ENCODE measurements around the gene CCND1. TPM values are rescaled to one million over a fixed set of nuclear protein-coding genes. Genes with fewer than 3 reads are reported as not detected.
A peak's percentile ranks its signal among the peaks of the same experiment; 100 is the strongest.

Gene CCND1
- total RNA-seq, 1 experiment from 2014 or later = 2,517 TPM

GRCh38 chr11:69661413-69661715, 20.4 kb downstream of the CCND1 start:
- POLR2A ChIA-PET (ENCODE audit: low non-redundant PET) = no interaction called here
- Histone ChIP-seq H3K4me1 (ENCODE audit: insufficient read depth, low read length, poor library complexity, severe bottlenecking) (peaks cover 8% of the 10 kb centered on the region), H3K4me3 (ENCODE audit: low read depth, low read length, poor library complexity, severe bottlenecking) (no peak overlapping the region), H3K27ac (ENCODE audit: low read depth, low read length, poor library complexity, severe bottlenecking) (no peak overlapping the region), H3K9me3 (ENCODE audit: low read depth, low read length, poor library complexity, severe bottlenecking) (no peaks in the 10 kb centered on the region), H3K36me3 (ENCODE audit: insufficient read depth, low read length, poor library complexity, severe bottlenecking) (peaks cover 5% of the 10 kb centered on the region), H3K27me3 (replicated peaks; ENCODE audit: insufficient read depth, low read depth, low read length, poor library complexity) (no peaks in the 10 kb centered on the region)
- DNase-seq (ENCODE audit: low spot score) = no peak
- intact Hi-C loops (cut with micrococcal nuclease; ENCODE audit: unreplicated experiment) = no loop called here
- BruUV-seq (replicated peaks) = no TSS peak
- TF ChIP-seq EZH2 (IDR thresholded peaks at IDR 0.05; ENCODE audit: borderline replicate concordance, low read depth, low read length, poor library complexity, severe bottlenecking) (no peak), CTCF (conservative IDR thresholded peaks at IDR 0.05; ENCODE audit: low read depth, low read length) (no peak)
- CTCF ChIA-PET = interaction anchor here (0.5 to 1.5 kb wide), 2 partner anchors 22 to 539 kb away, joined by 4 to 11 read pairs; no protein-coding TSS in a partner anchor

- CTCF ChIA-PET = interaction anchor here (0.5 to 1.5 kb wide), 2 partner anchors 21 to 539 kb away, joined by 4 to 11 read pairs; no protein-coding TSS in a partner anchor
- peaks cover 8% of the 10 kb centered on the region for H3K4me1 ChIP-seq (ENCODE audit: insufficient read depth, low read length, poor library complexity, severe bottlenecking)
- H3K36me3 ChIP-seq (ENCODE audit: insufficient read depth, low read length, poor library complexity, severe bottlenecking) = peaks cover 8% of the 10 kb centered on the region
- H3K9me3 ChIP-seq (ENCODE audit: low read depth, low read length, poor library complexity, severe bottlenecking) = no peaks in the 10 kb centered on the region
- H3K27ac ChIP-seq (ENCODE audit: low read depth, low read length, poor library complexity, severe bottlenecking) = no peak overlapping the region
- intact Hi-C loops (cut with micrococcal nuclease; ENCODE audit: unreplicated experiment) = no loop called here
- POLR2A ChIA-PET (ENCODE audit: low non-redundant PET) = no interaction called here
- no peaks in the 10 kb centered on the region for H3K27me3 ChIP-seq (replicated peaks; ENCODE audit: insufficient read depth, low read depth, low read length, poor library complexity)
- peak; percentile 62 for DNase-seq (ENCODE audit: low spot score)
- no peak overlapping the region for H3K4me3 ChIP-seq (ENCODE audit: low read depth, low read length, poor library complexity, severe bottlenecking)
- TF ChIP-seq EZH2 (IDR thresholded peaks at IDR 0.05; ENCODE audit: borderline replicate concordance, low read depth, low read length, poor library complexity, severe bottlenecking) (no peak), CTCF (conservative IDR thresholded peaks at IDR 0.05; ENCODE audit: low read depth, low read length) (peak; percentile 54)
- BruUV-seq (replicated peaks) = no TSS peak
These were observed 21.2 kb downstream of the CCND1 start for GRCh38 chr11:69662021-69662698.

- Histone ChIP-seq H3K9me3 (ENCODE audit: low read depth, low read length, poor library complexity, severe bottlenecking) (no peaks in the 10 kb centered on the region), H3K36me3 (ENCODE audit: insufficient read depth, low read length, poor library complexity, severe bottlenecking) (peaks cover 15% of the 10 kb centered on the region), H3K27me3 (replicated peaks; ENCODE audit: insufficient read depth, low read depth, low read length, poor library complexity) (no peaks in the 10 kb centered on the region), H3K4me1 (ENCODE audit: insufficient read depth, low read length, poor library complexity, severe bottlenecking) (peaks cover 9% of the 10 kb centered on the region), H3K27ac (ENCODE audit: low read depth, low read length, poor library complexity, severe bottlenecking) (no peak overlapping the region), H3K4me3 (ENCODE audit: low read depth, low read length, poor library complexity, severe bottlenecking) (no peak overlapping the region)
- no peak for DNase-seq (ENCODE audit: low spot score)
- CTCF ChIA-PET = interaction anchor here (1.5 kb wide), 1 partner anchor 21 kb away, joined by 4 read pairs; no protein-coding TSS in a partner anchor
- intact Hi-C loops (cut with micrococcal nuclease; ENCODE audit: unreplicated experiment) = no loop called here
- no TSS peak for BruUV-seq (replicated peaks)
- POLR2A ChIA-PET (ENCODE audit: low non-redundant PET) = no interaction called here
- TF ChIP-seq EZH2 (IDR thresholded peaks at IDR 0.05; ENCODE audit: borderline replicate concordance, low read depth, low read length, poor library complexity, severe bottlenecking) (no peak), CTCF (conservative IDR thresholded peaks at IDR 0.05; ENCODE audit: low read depth, low read length) (no peak)
These were observed 21.9 kb downstream of the CCND1 start for GRCh38 chr11:69662806-69663205.

Data from A673 (cell line).